ENCODE results near the gene LIMCH1. TPM values are rescaled to one million over a fixed set of nuclear protein-coding genes. Genes with fewer than 3 reads are reported as not detected.

LIMCH1 gene
- total RNA-seq, 1 donor from 2014 or later, result 7.1 TPM

DNA sequence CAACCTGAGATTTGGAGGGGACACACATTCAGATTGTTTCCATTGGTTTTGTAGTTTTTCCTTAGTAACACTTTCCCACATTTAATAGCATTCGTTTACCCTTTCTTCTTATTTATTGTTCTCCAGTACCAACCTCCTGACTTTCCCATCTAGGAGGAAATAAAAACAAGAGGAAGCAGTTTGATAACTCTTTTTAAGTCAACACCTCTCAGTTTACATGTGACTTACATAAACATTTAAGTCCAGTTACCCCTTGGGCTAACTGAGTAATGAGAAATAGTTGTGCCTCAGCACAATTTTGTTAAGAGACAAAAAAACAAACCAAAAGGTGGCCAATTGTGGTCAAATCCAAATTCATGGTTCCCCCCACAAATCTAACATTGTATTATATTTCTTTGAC is 175.8 kb downstream of the LIMCH1 start:
- no peaks in the 10 kb centered on the region for H3K36me3 ChIP-seq (ENCODE audit: insufficient read depth, low read length)
- Mint-ChIP-seq H3K27me3 (ENCODE audit: low read depth, unreplicated experiment) (peaks cover 2% of the 10 kb centered on the region), H3K4me1 (ENCODE audit: low read depth, unreplicated experiment) (peaks cover 8% of the 10 kb centered on the region), H3K9me3 (ENCODE audit: unreplicated experiment) (no peaks in the 10 kb centered on the region), H3K36me3 (ENCODE audit: low read depth, unreplicated experiment) (no peaks in the 10 kb centered on the region), H3K27ac (ENCODE audit: unreplicated experiment) (no peak overlapping the region), H3K4me3 (ENCODE audit: unreplicated experiment) (no peak overlapping the region)
- no peaks in the 10 kb centered on the region for H3K9me3 ChIP-seq (ENCODE audit: insufficient read depth, low read depth, low read length)
- TF ChIP-seq, protein P1, sequence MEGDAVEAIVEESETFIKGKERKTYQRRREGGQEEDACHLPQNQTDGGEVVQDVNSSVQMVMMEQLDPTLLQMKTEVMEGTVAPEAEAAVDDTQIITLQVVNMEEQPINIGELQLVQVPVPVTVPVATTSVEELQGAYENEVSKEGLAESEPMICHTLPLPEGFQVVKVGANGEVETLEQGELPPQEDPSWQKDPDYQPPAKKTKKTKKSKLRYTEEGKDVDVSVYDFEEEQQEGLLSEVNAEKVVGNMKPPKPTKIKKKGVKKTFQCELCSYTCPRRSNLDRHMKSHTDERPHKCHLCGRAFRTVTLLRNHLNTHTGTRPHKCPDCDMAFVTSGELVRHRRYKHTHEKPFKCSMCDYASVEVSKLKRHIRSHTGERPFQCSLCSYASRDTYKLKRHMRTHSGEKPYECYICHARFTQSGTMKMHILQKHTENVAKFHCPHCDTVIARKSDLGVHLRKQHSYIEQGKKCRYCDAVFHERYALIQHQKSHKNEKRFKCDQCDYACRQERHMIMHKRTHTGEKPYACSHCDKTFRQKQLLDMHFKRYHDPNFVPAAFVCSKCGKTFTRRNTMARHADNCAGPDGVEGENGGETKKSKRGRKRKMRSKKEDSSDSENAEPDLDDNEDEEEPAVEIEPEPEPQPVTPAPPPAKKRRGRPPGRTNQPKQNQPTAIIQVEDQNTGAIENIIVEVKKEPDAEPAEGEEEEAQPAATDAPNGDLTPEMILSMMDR (IDR thresholded peaks at IDR 0.05; ENCODE audit: insufficient read depth, low read depth, low read length), result no peak
- no peaks in the 10 kb centered on the region for H3K27me3 ChIP-seq (ENCODE audit: insufficient read depth, low read length)
- FAIRE-seq, result no peak
- no peak overlapping the region for H3K4me3 ChIP-seq (ENCODE audit: insufficient read depth, low read depth, low read length)
- no peaks in the 10 kb centered on the region for H4K20me1 ChIP-seq (ENCODE audit: insufficient read depth, low read length)
- no peak overlapping the region for H2AFZ ChIP-seq (ENCODE audit: low read depth, low read length)
- H3K79me2 ChIP-seq (ENCODE audit: insufficient read depth, low read length), result no peaks in the 10 kb centered on the region
- DNase-seq (ENCODE audit: low read depth), result no peak
- H3K4me2 ChIP-seq (ENCODE audit: low read length), result no peak overlapping the region
- no peaks in the 10 kb centered on the region for H3K4me1 ChIP-seq (ENCODE audit: insufficient read depth, low read length)
- no peak overlapping the region for H3K27ac ChIP-seq (ENCODE audit: low read depth, low read length)
- no peak overlapping the region for H3K9ac ChIP-seq (ENCODE audit: low read length)

DNA sequence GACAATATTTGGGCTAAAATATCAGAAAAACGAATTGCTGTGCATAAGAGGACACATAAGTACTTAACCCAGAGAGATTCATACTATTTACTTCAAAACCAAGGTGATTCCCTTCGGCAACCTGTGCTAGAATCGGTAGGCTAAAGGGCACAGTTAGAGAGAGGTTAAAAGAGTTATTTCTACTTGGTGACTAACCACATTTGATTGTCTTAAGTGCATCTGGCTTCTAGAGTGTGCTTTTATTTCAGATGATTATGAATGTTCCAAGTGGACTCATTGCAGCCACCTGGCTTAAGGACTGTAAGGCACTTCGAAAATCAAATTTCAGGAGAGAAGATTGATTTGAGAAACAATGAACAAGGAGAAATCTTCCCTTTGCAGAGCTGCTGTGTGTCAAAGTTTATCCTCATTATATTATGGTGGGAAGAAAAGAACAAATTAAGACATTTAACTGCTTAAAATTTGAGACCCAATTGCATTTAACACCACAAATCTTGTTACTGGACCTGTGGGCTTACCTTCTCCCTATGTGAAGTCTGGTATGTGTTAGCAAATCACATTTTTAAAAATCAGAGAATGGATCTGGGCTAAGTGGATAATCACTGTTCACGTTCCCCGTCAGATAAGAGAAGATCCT is 176.5 kb downstream of the LIMCH1 start:
- TF ChIP-seq EZH2 (IDR thresholded peaks at IDR 0.05; ENCODE audit: insufficient read depth, low read length), result no peak
- TF ChIP-seq, protein P1 (IDR thresholded peaks at IDR 0.05; ENCODE audit: insufficient read depth, low read depth, low read length), result no peak
- no peak overlapping the region for H3K4me3 ChIP-seq (ENCODE audit: insufficient read depth, low read depth, low read length)
- no peaks in the 10 kb centered on the region for H3K79me2 ChIP-seq (ENCODE audit: insufficient read depth, low read length)
- no peaks in the 10 kb centered on the region for H3K9me3 ChIP-seq (ENCODE audit: insufficient read depth, low read depth, low read length)
- H3K27ac ChIP-seq (ENCODE audit: low read depth, low read length), result no peak overlapping the region
- H3K4me1 Mint-ChIP-seq (ENCODE audit: low read depth, unreplicated experiment), result peaks cover 13% of the 10 kb centered on the region
- H3K27ac Mint-ChIP-seq (ENCODE audit: unreplicated experiment), result no peak overlapping the region
- H3K4me1 ChIP-seq (ENCODE audit: insufficient read depth, low read length), result no peaks in the 10 kb centered on the region
- H3K9ac ChIP-seq (ENCODE audit: low read length), result no peak overlapping the region
- DNase-seq (ENCODE audit: low read depth) (no peak), FAIRE-seq (no peak)
- no peak overlapping the region for H2AFZ ChIP-seq (ENCODE audit: low read depth, low read length)
- no peak overlapping the region for H3K4me2 ChIP-seq (ENCODE audit: low read length)
- no peaks in the 10 kb centered on the region for H3K36me3 ChIP-seq (ENCODE audit: insufficient read depth, low read length)
- no peaks in the 10 kb centered on the region for H3K36me3 Mint-ChIP-seq (ENCODE audit: low read depth, unreplicated experiment)
- H3K27me3 Mint-ChIP-seq (ENCODE audit: low read depth, unreplicated experiment), result peaks cover 2% of the 10 kb centered on the region
- no peaks in the 10 kb centered on the region for H3K9me3 Mint-ChIP-seq (ENCODE audit: unreplicated experiment)
- H3K4me3 Mint-ChIP-seq (ENCODE audit: unreplicated experiment), result no peak overlapping the region
- no peaks in the 10 kb centered on the region for H4K20me1 ChIP-seq (ENCODE audit: insufficient read depth, low read length)
- no peaks in the 10 kb centered on the region for H3K27me3 ChIP-seq (ENCODE audit: insufficient read depth, low read length)

DNA sequence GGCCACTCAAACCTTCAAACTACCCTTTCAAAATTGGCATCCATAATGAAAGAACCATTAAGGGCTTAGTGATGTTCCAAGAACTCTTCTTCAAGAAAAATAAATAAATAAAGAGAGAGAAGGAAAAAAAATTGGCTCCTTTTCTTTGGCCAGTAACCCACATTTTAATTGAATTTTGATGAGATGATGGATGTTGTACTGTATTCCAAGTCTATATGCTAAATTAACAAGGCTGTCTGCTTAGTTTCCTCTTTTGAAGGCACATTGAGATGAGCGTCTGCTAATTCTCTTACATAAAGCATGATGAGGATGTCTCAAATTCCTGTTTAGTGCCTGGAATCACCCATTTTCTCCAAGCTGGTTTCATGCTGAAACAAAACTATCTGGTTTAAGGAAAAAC is 177.2 kb downstream of the LIMCH1 start:
- Mint-ChIP-seq H3K4me1 (ENCODE audit: low read depth, unreplicated experiment) (peaks cover 10% of the 10 kb centered on the region), H3K27ac (ENCODE audit: unreplicated experiment) (no peak overlapping the region), H3K4me3 (ENCODE audit: unreplicated experiment) (no peak overlapping the region), H3K9me3 (ENCODE audit: unreplicated experiment) (no peaks in the 10 kb centered on the region), H3K36me3 (ENCODE audit: low read depth, unreplicated experiment) (no peaks in the 10 kb centered on the region), H3K27me3 (ENCODE audit: low read depth, unreplicated experiment) (peaks cover 2% of the 10 kb centered on the region)
- no peaks in the 10 kb centered on the region for H3K4me1 ChIP-seq (ENCODE audit: insufficient read depth, low read length)
- H4K20me1 ChIP-seq (ENCODE audit: insufficient read depth, low read length), result no peaks in the 10 kb centered on the region
- H3K36me3 ChIP-seq (ENCODE audit: insufficient read depth, low read length), result no peaks in the 10 kb centered on the region
- H3K79me2 ChIP-seq (ENCODE audit: insufficient read depth, low read length), result no peaks in the 10 kb centered on the region
- no peak overlapping the region for H3K9ac ChIP-seq (ENCODE audit: low read length)
- no peak overlapping the region for H3K4me2 ChIP-seq (ENCODE audit: low read length)
- H3K9me3 ChIP-seq (ENCODE audit: insufficient read depth, low read depth, low read length), result no peaks in the 10 kb centered on the region
- H3K4me3 ChIP-seq (ENCODE audit: insufficient read depth, low read depth, low read length), result no peak overlapping the region
- no peak overlapping the region for H2AFZ ChIP-seq (ENCODE audit: low read depth, low read length)
- DNase-seq (ENCODE audit: low read depth), result no peak
- TF ChIP-seq, protein P1 (IDR thresholded peaks at IDR 0.05; ENCODE audit: insufficient read depth, low read depth, low read length), result no peak
- TF ChIP-seq EZH2 (IDR thresholded peaks at IDR 0.05; ENCODE audit: insufficient read depth, low read length), result no peak
- H3K27ac ChIP-seq (ENCODE audit: low read depth, low read length), result no peak overlapping the region
- no peaks in the 10 kb centered on the region for H3K27me3 ChIP-seq (ENCODE audit: insufficient read depth, low read length)
- FAIRE-seq, result no peak
